Measurements from ENCODE around the gene FNDC11. TPM values are rescaled to one million over a fixed set of nuclear protein-coding genes. Genes with fewer than 3 reads are reported as not detected.

Gene FNDC11
- total RNA-seq, 2 donors from 2014 or later: 0.35 to 0.69 TPM

- TF ChIP-seq, protein P1, sequence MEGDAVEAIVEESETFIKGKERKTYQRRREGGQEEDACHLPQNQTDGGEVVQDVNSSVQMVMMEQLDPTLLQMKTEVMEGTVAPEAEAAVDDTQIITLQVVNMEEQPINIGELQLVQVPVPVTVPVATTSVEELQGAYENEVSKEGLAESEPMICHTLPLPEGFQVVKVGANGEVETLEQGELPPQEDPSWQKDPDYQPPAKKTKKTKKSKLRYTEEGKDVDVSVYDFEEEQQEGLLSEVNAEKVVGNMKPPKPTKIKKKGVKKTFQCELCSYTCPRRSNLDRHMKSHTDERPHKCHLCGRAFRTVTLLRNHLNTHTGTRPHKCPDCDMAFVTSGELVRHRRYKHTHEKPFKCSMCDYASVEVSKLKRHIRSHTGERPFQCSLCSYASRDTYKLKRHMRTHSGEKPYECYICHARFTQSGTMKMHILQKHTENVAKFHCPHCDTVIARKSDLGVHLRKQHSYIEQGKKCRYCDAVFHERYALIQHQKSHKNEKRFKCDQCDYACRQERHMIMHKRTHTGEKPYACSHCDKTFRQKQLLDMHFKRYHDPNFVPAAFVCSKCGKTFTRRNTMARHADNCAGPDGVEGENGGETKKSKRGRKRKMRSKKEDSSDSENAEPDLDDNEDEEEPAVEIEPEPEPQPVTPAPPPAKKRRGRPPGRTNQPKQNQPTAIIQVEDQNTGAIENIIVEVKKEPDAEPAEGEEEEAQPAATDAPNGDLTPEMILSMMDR (IDR thresholded peaks at IDR 0.05): no peak
- no peak for DNase-seq
- peaks cover 5% of the 10 kb centered on the region for H3K4me1 ChIP-seq
- H3K9ac ChIP-seq (ENCODE audit: low read depth in 2 of 2, low read length in 2 of 2): peak overlapping the region; percentile 95 to 96
- H3K36me3 ChIP-seq: no peaks in the 10 kb centered on the region
- peak overlapping the region; percentile 91 for H3K4me3 ChIP-seq
- peak overlapping the region; percentile 97 for H3K27ac ChIP-seq
- H3K27me3 ChIP-seq: no peaks in the 10 kb centered on the region
- intact Hi-C loops (cut with DNase I): no loop called here
- no peaks in the 10 kb centered on the region for H3K9me3 ChIP-seq
These were observed 32.4 kb upstream of the FNDC11 start for GRCh38 chr20:63521602-63522001.

DNA sequence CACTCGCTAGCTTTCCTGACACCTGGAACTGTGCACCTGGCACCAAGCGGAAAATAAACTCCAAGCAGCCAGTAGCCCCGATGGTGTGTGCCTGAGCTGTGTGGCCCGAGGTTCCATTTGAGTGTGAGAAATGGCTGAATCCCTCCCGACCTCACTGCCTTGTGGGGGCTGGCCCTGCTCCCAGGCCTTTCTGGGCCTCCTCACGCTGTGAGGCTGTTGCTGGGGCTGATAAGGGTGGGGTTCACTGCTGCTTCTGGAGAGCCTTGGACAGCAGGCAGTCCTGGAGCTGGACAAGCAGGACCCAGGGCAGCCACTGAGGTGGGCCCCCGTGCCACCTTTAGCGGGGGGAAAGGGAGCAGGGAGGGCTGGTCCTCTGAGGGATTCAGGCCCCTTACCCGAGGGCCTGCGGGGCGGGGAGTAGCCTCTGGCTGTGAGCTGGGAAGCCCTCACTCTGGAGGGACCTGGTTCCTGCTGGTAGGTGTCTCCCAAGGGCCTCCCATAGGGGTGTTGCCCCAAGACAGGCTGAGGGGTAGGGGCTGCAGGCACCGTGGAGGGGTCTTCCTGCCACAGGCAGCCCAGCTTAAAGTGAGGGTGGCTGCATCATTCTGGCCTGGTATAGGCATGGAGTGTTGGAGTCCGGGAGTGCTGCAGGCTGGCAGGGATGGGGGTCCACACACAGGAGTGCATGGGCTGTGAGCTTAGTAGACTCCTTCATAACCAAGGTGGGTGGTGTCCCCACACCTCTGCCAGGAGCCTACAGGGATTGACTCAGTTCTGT lies 31.7 kb upstream of the FNDC11 start:
- Histone ChIP-seq H3K9me3 (no peaks in the 10 kb centered on the region), H3K9ac (ENCODE audit: low read depth in 2 of 2, low read length in 2 of 2) (peak overlapping the region; percentile 58 to 95), H3K4me1 (peaks cover 5% of the 10 kb centered on the region), H3K27ac (no peak overlapping the region), H3K36me3 (no peaks in the 10 kb centered on the region), H3K4me3 (peak overlapping the region; percentile 91), H3K27me3 (no peaks in the 10 kb centered on the region)
- DNase-seq: no peak
- intact Hi-C loops (cut with DNase I): no loop called here
- TF ChIP-seq, protein P1 (IDR thresholded peaks at IDR 0.05): no peak

GRCh38 chr20:63522981-63523611 lies 30.9 kb upstream of the FNDC11 start:
- TF ChIP-seq, protein P1 (IDR thresholded peaks at IDR 0.05): no peak
- no peak for DNase-seq
- H3K4me3 ChIP-seq: no peak overlapping the region
- no peaks in the 10 kb centered on the region for H3K36me3 ChIP-seq
- intact Hi-C loops (cut with DNase I): no loop called here
- no peaks in the 10 kb centered on the region for H3K9me3 ChIP-seq
- no peaks in the 10 kb centered on the region for H3K27me3 ChIP-seq
- peaks cover 5% of the 10 kb centered on the region for H3K4me1 ChIP-seq
- no peak overlapping the region for H3K27ac ChIP-seq
- H3K9ac ChIP-seq (ENCODE audit: low read depth in 2 of 2, low read length in 2 of 2): no peak overlapping the region

- Histone ChIP-seq H3K9me3 (no peaks in the 10 kb centered on the region), H3K27ac (no peak overlapping the region), H3K4me1 (peaks cover 5% of the 10 kb centered on the region), H3K9ac (ENCODE audit: low read depth in 2 of 2, low read length in 2 of 2) (no peak overlapping the region), H3K27me3 (no peaks in the 10 kb centered on the region), H3K4me3 (no peak overlapping the region), H3K36me3 (no peaks in the 10 kb centered on the region)
- TF ChIP-seq, protein P1 (IDR thresholded peaks at IDR 0.05): no peak
- intact Hi-C loops (cut with DNase I): no loop called here
- no peak for DNase-seq
These were observed 28.8 kb upstream of the FNDC11 start for GRCh38 chr20:63525185-63525584.

DNA sequence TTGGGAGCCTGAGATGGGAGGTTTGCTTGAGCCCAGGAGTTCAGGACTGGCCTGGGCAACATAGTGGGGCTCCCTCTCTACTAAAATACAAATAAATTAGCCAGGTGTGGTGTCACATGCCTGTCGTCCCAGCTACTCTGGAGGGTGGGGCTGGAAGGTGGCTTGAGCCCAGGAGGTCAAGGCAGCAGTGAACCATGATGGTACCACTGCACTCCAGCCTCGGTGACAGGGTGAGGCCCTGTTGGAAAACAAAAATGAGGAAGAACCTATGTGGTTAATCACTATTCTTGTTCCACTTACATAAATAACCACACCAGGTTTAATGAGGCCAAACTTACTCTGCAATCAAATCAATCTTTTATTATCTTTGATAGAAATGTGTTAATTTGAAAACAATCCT lies 28.0 kb upstream of the FNDC11 start:
- H3K9me3 ChIP-seq: no peaks in the 10 kb centered on the region
- no peak overlapping the region for H3K27ac ChIP-seq
- TF ChIP-seq, protein P1 (IDR thresholded peaks at IDR 0.05): no peak
- H3K4me1 ChIP-seq: peaks cover 5% of the 10 kb centered on the region
- no peaks in the 10 kb centered on the region for H3K27me3 ChIP-seq
- intact Hi-C loops (cut with DNase I): no loop called here
- no peaks in the 10 kb centered on the region for H3K36me3 ChIP-seq
- no peak overlapping the region for H3K4me3 ChIP-seq
- DNase-seq: peak; percentile 62
- H3K9ac ChIP-seq (ENCODE audit: low read depth in 2 of 2, low read length in 2 of 2): no peak overlapping the region

Data from colonic mucosa (tissue), 4 donors.